Prostate gland (tissue), 2 donors: Measurements from ENCODE around the gene OR5M10. TPM values are rescaled to one million over a fixed set of nuclear protein-coding genes. Genes with fewer than 3 reads are reported as not detected.
"Not testable (repeated sequence)": the region's sequence is repeated elsewhere in the genome, so short reads cannot be mapped to it uniquely, and the experiment has no call there.

Experiments
- DNase-seq: peaks from one replicate; pipeline ENCODE4 v3.0.0-alpha.2; 2019; ENCODE audit warnings: low spot score
- H3K27ac ChIP-seq, 2 donors: fragments of 200-600 bp; sonication (generic); 2 replicates each; pipeline ENCODE4 v1.5.1; 2017 to 2019
- H3K27me3 ChIP-seq: fragments of 200-600 bp; sonication (generic); replicated peaks from 2 replicates; pipeline ENCODE4 v1.5.1; 2019; ENCODE audit not compliant: insufficient read depth
- H3K36me3 ChIP-seq, 2 donors: fragments of 200-600 bp; sonication (generic); 1 replicate in 1 of 2; 2 replicates in 1 of 2; pipeline versions ENCODE4 v1.5.1 to v1.8.1; 2017 to 2019
- H3K4me1 ChIP-seq: fragments of 200-600 bp; sonication (generic); replicated peaks from 2 replicates; pipeline ENCODE4 v1.5.1; 2019
- H3K4me3 ChIP-seq, 2 donors: fragments of 200-600 bp; sonication (generic); 2 replicates each; pipeline ENCODE4 v1.5.1; 2017 to 2019
- H3K9me3 ChIP-seq: fragments of 200-600 bp; sonication (generic); 2 replicates; pipeline ENCODE4 v1.5.1; 2017
- CTCF ChIP-seq, 4 experiments: fragments of 200-600 bp in 2 of 4; fragments of 450-650 bp in 2 of 4; sonication (generic) in 2 of 4; IDR thresholded peaks; 1 replicate in 3 of 4; 2 replicates in 1 of 4; pipeline ENCODE4 v1.5.1; 2016 to 2019; ENCODE audit warnings: antibody characterized with exemption in 4 of 4, mild to moderate bottlenecking in 2 of 4, moderate library complexity in 2 of 4
- POLR2A ChIP-seq: fragments of 450-650 bp; IDR thresholded peaks from one replicate; pipeline ENCODE4 v1.6.1; 2016; ENCODE audit warnings: antibody characterized with exemption, mild to moderate bottlenecking
- POLR2AphosphoS5 ChIP-seq: sonication (generic); formaldehyde crosslinking; IDR thresholded peaks from one replicate; pipeline ENCODE4 v1.6.1; 2017; ENCODE audit warnings: antibody characterized with exemption
- WGBS: methylation state at CpG from one replicate; pipeline ENCODE4 v1.1.5; 2018; 5-methylcytosine and 5-hydroxymethylcytosine counted together
- intact Hi-C: fragments of 100-400 bp; cut with DNase I; formaldehyde crosslinking; loops from one replicate; pipeline ENCODE4 v1.14.2; 2022
- total RNA-seq, 2 donors: library from RNA; depleted of rRNA; stranded (reverse); fragments of >200 nt; gene quantifications; one replicate each; pipeline ENCODE4 v1.1.0, GENCODE V29; 2016

Gene OR5M10
- total RNA-seq, result not detected

- no peaks in the 10 kb centered on the region for H3K4me1 ChIP-seq
- intact Hi-C loops, result no loop called here
- DNase-seq, result no peak
- H3K4me3 ChIP-seq, result no peak within 1 kb of the TSS
- H3K27me3 ChIP-seq, result no peaks in the 10 kb centered on the region
- no peaks in the 10 kb centered on the region for H3K9me3 ChIP-seq
- no peaks in the 10 kb centered on the region for H3K36me3 ChIP-seq
- whole genome bisulfite sequencing, result 60% methylated on average over 3 of the region's 3 CpGs
- H3K27ac ChIP-seq, result no peak within 1 kb of the TSS
- TF ChIP-seq POLR2A (no peak), CTCF (IDR thresholded peaks at IDR 0.05) (no peak)
Measured at GRCh38 chr11:56577621-56578020, at the start of gene OR5M10. TSS of gene OR5M10 (minus strand) at chr11:56577721. CDS start at chr11:56577721, 0 bp downstream.

- intact Hi-C loops, result no loop called here
- 75% methylated on average over 2 of the region's 2 CpGs for WGBS
Measured at GRCh38 chr11:56625946-56626345, 48.4 kb upstream of the OR5M10 start.

GRCh38 chr11:56624661-56625110, 47.2 kb upstream of the OR5M10 start:
- H3K36me3 ChIP-seq, result no peaks in the 10 kb centered on the region
- TF ChIP-seq POLR2A, result no peak
- peak in 3 of 4 experiments; percentile 30 to 37 (median 31) for TF ChIP-seq CTCF (IDR thresholded peaks at IDR 0.05)
- no peak overlapping the region for H3K27ac ChIP-seq
- H3K27me3 ChIP-seq, result no peaks in the 10 kb centered on the region
- no peaks in the 10 kb centered on the region for H3K4me1 ChIP-seq
- H3K4me3 ChIP-seq, result no peak overlapping the region
- no peaks in the 10 kb centered on the region for H3K9me3 ChIP-seq
- DNase-seq, result peak; percentile 5
- intact Hi-C loops, result no loop called here
- 8% methylated on average over 3 of the region's 3 CpGs for WGBS

More at GRCh38 chr11:56625946-56626345, 48.4 kb upstream of the OR5M10 start:
- no peak overlapping the region for H3K4me3 ChIP-seq
- no peaks in the 10 kb centered on the region for H3K9me3 ChIP-seq
- H3K27ac ChIP-seq, result no peak overlapping the region
- no peaks in the 10 kb centered on the region for H3K36me3 ChIP-seq
- no peaks in the 10 kb centered on the region for H3K4me1 ChIP-seq
- H3K27me3 ChIP-seq, result no peaks in the 10 kb centered on the region
- DNase-seq, result no peak
- TF ChIP-seq POLR2AphosphoS5, result no peak
- no peak for TF ChIP-seq CTCF (IDR thresholded peaks at IDR 0.05)
- no peak for TF ChIP-seq POLR2A

GRCh38 chr11:56611174-56611573, 33.7 kb upstream of the OR5M10 start:
- no peaks in the 10 kb centered on the region for H3K4me1 ChIP-seq
- 88% methylated on average over 1 of the region's 1 CpG for WGBS
- TF ChIP-seq POLR2AphosphoS5 (no peak), POLR2A (no peak), CTCF (IDR thresholded peaks at IDR 0.05) (no peak)
- H3K27ac ChIP-seq, result no peak overlapping the region
- no peaks in the 10 kb centered on the region for H3K36me3 ChIP-seq
- no peak overlapping the region for H3K4me3 ChIP-seq
- no peak for DNase-seq
- intact Hi-C loops, result no loop called here
- no peaks in the 10 kb centered on the region for H3K9me3 ChIP-seq
- no peaks in the 10 kb centered on the region for H3K27me3 ChIP-seq

GRCh38 chr11:56592088-56592717, 14.7 kb upstream of the OR5M10 start:
- DNase-seq, H3K36me3 ChIP-seq, H3K9me3 ChIP-seq, H3K4me1 ChIP-seq, H3K4me3 ChIP-seq, H3K27me3 ChIP-seq, H3K27ac ChIP-seq, intact Hi-C loops: not testable (repeated sequence)
- WGBS, result 92% methylated on average over 20 of the region's 20 CpGs
